Vagina (tissue), 2 donors: ENCODE measurements around the gene NPLOC4.

Experiments used
- POLR2A ChIP-seq, 2 donors: fragments of 450-650 bp; IDR thresholded peaks; one replicate each; pipeline ENCODE4 v1.6.1; 2017; ENCODE audit warnings: antibody characterized with exemption in 2 of 2, mild to moderate bottlenecking in 2 of 2, moderate library complexity in 2 of 2
- POLR2AphosphoS5 ChIP-seq, 2 donors: sonication (generic); formaldehyde crosslinking; IDR thresholded peaks; one replicate each; pipeline ENCODE4 v1.9.0; 2017; ENCODE audit warnings: antibody characterized with exemption in 2 of 2, mild to moderate bottlenecking in 2 of 2, low read depth in 1 of 2; ENCODE audit not compliant: insufficient read depth in 1 of 2
- TF ChIP-seq, protein P1 (sequence below), 3 experiments: fragments of 450-650 bp in 2 of 3; fragments of 200-600 bp in 1 of 3; sonication (generic) in 1 of 3; IDR thresholded peaks; one replicate each; pipeline ENCODE4 v1.5.1; 2017 to 2019; ENCODE audit warnings: antibody characterized with exemption in 3 of 3, mild to moderate bottlenecking in 2 of 3, moderate library complexity in 2 of 3

DNA sequence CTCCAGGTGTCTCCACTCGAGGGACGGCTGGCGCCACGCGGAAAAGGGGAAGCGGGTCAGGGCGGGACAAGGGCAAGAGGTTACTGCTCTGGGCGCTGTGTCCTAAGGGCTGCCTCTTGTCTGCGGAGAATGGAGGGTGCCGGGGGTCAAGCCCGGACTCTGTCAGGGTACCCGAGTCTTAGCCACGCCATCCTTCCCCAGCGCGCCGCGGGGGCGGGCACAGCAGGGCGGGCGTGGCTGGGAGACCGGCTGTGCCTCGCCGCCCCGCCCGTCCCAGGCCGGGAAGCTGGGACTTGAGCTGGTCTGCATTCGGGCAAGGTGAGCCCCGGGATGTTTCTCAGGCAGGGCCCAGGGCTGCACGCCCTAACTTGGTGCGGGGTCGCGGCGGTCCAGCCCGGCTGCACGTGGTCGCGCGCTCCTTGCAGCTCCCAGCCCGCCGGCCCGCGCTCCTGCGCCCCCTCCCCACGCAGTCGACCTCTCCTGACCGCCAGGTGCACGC is 118.1 kb downstream of the NPLOC4 start:
- TF ChIP-seq, protein P1, sequence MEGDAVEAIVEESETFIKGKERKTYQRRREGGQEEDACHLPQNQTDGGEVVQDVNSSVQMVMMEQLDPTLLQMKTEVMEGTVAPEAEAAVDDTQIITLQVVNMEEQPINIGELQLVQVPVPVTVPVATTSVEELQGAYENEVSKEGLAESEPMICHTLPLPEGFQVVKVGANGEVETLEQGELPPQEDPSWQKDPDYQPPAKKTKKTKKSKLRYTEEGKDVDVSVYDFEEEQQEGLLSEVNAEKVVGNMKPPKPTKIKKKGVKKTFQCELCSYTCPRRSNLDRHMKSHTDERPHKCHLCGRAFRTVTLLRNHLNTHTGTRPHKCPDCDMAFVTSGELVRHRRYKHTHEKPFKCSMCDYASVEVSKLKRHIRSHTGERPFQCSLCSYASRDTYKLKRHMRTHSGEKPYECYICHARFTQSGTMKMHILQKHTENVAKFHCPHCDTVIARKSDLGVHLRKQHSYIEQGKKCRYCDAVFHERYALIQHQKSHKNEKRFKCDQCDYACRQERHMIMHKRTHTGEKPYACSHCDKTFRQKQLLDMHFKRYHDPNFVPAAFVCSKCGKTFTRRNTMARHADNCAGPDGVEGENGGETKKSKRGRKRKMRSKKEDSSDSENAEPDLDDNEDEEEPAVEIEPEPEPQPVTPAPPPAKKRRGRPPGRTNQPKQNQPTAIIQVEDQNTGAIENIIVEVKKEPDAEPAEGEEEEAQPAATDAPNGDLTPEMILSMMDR (IDR thresholded peaks at IDR 0.05) = no peak
- TF ChIP-seq POLR2A (IDR thresholded peaks at IDR 0.05) (no peak), POLR2AphosphoS5 (IDR thresholded peaks at IDR 0.05; ENCODE audit: insufficient read depth in 1 of 2, low read depth in 1 of 2) (no peak)
